T-helper 22 cell (primary cell): Measurements from ENCODE around the gene CHN2.

Source experiments
- DNase-seq: peaks from one replicate; pipeline ENCODE4 v3.0.0-alpha.2; 2020; ENCODE audit warnings: low read depth

CHN2 gene

DNA sequence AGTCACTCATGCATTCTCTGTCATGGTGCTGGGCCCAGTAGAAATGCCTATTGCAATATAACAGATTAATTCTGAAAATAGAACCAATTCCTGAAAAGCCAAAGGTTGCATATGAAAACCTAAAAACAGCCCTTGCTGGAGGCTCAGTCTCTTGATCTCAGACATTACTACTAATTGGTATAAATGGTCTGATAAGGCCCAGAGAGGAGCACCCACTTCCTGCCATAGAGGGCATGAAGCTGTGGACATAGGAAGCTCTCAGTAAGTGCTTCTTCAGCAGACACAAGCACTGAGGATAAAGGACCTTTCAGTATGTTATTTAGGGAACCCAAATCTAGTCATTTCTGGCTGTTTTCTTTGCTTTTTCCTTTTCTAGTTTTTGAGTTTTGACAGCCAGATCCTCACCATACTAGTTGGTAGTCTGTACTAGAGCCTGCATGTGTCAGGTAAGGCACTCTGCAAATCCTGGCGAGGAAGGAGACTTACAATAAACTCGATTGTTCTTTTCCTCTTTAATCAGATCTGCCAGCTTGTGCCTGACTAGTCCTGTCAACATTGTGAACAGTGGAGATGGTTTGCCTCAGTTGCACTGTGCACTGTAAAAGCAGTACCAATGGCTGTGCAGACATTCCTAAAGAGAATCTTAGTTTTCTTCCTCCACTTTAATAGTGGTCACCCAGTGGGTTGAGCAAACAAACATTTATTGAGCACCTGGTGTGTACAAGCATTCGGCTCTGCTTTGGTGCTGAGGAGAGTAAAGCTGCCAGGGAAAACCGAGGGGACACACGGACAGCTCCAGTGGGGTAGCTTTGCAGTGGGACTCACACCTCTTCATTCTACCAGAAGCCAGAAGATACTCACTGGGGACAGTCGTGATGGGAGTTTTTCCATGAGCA lies 140.9 kb downstream of the CHN2 start:
- DNase-seq = no peak

DNA sequence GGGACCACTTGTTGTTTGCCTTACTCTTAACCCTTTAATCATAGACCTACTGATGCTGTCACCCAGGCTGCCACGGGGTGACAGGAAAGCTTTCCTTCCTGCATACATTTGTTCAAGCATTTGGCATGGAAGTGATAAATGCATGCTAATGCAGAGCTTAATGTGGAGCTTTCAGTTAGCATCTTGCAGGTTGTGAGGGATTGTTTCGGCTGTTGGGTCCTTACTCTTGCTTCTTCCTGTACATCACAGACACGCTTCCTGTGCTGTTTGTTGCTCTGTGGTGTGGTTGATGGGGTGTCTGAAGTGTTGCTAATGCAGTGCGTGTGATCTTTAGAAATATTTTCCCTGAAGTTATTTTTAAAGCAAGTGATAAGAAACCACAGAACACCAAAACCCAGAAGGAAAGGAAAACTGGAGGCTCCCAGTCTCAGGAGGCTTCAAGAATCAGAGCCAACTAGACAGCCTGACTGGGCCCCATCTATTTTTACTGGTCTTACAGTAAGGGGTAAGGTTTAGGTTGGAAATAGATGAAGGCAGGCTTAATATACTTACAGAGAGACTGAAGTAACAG lies 143.1 kb downstream of the CHN2 start:
- peak; percentile 8 for DNase-seq

DNA sequence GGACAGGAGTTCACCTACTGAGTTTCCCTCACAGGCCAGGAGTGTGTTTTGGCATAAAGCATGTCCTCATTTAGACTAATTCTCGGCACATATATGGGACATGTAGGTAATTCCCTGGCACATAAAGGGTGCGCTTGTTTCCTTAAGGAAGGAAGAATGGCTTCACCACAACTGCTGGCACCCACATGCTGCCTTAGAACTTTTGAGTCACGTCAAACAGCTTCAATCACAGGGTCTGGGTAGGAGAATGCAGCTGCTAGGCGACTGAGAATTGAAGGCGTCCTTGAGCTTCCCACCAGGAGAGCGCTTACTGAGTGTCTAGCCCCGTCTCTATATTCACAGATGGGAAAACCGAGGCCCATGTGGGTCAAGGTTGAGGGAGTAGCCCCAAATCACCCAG lies 146.1 kb downstream of the CHN2 start:
- DNase-seq = no peak

DNA sequence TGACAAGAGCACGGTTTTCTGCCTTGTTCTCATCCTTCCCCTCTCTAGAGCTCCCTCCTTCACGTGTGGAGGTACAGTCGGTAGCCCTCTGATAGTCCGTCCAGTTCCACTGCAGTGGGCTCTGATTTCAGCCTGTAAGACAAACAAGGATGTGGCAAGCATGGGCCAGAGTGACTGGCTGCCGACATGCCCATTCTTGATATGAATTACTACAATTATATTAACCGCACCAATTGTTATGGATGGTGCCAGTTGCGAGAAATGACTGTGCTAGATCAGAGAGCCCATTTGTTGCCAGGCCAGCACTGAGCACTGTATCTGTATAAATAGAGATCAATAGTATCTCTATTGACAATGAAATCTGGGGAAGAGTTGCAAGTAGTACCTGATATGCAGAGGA lies 146.6 kb downstream of the CHN2 start:
- DNase-seq = no peak

DNA sequence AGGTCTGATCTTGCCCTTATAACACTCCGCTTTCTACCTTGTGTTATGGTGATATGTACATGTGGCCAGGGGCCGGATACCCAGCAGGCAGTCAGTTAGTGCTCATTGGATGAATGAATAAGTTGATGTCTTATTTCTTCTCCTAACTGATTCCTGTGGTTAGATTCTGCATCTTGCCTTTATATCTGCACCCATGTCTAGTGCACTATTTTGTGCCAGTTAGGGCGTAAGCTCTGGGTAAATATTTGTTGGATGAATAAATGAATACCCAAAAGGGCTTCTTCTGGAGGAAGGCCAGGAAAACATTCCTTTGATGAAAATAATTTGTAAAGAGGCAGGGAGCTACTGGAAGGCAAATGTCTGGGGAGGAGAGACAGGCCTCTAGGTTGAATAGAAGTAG lies 148.2 kb downstream of the CHN2 start:
- no peak for DNase-seq

DNA sequence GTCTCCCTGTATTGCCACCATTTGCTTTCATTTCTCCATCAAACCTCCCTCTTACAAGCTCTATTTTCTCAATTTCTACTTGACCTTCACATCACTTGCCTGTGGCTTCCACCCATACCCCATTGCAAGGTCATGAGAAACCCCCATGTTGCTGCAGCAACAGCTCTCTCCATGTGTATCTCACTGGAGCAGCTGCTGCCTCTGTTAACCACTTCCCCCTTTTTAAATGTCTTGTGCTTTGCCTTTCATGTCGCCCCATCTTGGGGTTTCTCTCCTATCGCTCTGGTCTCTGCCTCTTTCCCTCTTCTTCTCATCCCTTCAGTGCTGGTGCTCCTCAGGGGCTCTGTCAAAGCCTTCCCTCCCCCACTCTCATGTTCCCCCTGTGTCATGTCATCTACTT lies 148.8 kb downstream of the CHN2 start:
- DNase-seq = no peak

DNA sequence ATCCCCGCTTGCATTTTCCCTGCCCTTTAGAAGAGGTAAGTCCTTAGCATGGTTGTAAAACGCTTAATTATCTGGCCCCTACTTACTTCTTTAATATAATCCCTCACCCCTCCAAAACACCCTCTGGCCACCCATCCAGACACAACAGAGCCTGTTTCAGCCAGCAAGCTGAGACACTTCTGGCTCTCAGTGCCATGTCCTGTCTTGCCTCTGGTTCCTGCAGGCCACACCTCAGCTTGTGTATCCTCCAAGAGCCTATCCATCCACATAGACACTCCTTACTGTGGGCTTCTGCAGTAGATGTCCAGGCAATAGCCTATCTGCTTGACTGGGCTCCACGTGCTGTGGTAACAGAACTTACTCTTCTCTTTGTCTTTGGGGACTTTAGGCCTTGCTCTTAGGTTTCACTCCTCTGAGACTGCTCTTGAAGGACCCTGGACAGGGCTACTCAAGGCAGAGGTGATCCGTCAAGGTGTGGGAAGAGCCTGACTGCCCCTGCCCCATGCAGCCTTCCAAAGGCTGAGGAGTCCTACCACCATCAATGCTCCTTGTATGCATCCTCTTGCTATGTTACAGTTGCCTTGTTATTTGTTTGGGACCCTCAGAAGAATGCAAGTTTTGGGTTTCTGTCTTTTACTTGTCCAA lies 149.9 kb downstream of the CHN2 start:
- no peak for DNase-seq

DNA sequence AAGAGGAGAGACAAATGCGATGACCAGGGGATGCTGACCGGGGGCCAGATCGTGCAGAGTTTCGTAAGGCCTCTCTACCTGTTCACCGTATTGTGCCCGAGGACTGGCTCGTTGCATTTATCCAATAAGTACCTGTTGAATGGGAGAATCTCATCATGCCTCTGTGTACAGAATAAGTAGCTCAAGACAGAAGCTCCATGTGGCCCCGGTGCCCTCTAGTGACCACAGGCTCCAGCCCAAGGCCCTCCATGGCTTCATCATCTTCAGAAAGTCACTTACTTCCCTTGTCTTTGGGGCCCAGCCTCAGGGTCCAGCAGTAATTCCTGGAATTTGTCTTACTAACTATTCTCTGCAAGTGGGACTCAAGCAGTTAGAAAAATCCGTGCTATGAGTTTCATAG lies 151.0 kb downstream of the CHN2 start:
- no peak for DNase-seq

DNA sequence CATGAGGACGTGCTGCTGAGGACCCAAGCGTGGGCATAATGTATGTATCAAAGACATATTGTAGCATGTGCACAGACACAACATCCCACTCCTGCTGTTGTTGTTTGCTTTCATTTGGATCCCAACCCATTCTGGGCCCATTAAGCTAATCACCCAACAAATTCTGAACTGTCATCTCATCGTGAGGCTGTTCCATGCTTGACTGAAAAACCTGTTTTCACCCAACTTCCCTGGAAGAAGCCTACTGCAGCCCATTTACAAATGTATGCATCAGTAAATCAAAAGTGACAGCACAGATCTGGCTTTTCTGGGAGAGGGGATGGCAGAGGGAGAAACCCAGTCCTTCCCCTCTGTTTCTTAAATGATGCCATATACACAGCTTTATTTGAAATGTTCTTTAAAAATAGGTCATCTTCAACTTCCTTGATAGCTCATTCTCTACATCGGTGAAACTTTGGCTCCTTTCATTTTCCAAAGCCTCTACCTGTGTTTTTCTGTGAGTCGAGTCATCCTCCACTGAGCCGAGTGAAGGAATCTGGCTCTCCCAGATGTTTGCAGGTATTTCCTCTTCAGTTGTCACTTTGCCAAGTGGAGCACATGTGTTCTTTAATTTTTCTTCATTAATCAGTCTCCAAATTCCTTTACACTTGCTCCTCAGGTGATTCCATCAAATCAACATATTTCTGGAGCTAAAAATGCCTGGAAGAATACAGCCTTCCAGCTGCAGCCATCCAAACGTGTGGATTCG lies 151.8 kb downstream of the CHN2 start:
- DNase-seq = no peak

DNA sequence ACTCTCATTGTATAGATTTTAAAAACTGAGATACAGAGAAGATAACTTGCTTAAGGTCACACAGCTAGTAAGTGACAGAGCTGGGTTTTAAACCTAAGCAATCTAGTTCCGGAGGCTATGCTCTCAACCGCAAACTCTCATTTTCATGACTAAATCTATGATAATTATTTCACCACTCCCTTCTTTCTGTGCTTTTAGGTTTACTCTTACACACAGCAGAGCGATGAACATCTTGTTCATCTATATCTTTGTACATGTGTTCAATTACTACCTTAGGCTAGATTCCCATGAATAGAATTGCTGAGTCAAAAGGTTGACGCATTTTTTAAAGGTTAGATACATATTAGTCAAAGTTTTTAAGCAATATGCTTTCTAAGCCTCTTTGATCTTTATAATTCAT lies 154.8 kb downstream of the CHN2 start:
- no peak for DNase-seq

DNA sequence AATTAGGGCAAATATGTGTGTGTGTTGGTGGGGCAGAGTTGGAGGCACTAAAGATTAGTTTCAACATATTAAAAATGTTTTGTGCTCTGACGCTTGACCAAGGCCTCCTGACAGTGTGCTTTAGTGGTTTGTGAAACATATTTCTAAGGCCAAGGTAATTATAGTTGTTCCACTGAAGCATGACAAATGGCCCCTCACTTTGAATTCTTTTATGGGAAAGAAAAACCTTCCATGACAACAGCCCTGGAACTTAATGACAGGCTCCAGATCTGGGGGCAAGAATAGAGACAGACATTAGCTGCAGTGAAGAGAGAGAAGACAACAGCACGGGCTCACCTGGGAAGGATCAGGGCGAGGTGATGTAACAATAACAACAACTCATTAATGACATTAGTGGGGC lies 155.8 kb downstream of the CHN2 start:
- no peak for DNase-seq

DNA sequence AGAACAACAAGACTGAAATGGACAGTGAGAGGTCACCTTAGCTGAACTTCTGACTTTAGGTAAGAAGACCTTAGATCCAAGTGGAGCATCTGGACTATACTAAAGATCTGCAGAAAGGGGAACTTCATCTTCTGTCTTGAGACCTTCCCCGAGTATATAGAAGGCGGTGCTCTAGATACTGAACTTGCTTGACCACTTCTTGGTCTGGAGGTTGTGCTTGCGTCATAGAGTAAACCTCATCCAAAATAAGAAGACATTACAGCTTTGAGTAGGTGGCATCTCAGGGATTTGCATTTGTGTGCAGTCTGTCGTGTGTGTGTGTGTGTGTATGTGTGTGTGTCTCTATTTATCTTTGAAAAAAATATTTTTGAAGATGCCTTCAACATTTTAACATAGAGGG lies 157.5 kb downstream of the CHN2 start:
- no peak for DNase-seq

DNA sequence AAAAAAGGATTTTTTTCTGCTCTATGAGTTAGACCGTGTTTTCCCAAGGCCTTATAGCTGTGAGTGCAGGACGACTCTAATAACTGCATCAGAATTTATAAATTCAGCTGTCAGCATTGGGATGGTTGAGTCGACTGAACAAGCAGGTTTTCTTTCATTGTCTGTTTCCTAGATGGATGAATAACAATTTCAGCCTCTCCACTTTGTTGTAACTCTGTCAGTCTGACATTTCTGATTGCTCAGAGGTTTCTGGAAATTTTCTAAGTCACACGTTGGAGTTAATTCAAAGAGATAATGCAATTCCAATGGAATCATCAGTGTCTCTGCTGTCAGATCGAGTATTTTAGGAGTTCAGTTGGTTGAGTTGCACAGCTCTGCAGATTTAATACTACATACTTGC lies 159.2 kb downstream of the CHN2 start:
- no peak for DNase-seq

DNA sequence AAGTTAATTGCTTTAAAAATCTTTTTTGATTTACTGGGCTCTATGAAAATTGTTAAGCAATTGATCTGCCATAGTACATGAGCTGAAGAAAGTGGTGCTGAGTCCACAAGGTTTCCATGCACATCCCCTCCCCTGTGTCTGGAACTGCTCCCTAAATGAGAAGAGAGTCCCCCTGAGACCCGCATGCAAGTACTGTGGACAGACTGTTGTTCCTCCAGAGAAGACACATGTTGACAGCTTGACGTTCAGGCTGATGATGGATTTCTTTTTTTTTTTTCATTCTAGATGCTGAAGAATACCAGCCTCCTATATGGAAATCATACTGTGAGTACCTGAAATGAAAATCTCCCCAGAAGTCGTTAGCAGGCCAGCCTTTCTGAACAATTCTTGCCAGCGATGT lies 159.8 kb downstream of the CHN2 start:
- no peak for DNase-seq

DNA sequence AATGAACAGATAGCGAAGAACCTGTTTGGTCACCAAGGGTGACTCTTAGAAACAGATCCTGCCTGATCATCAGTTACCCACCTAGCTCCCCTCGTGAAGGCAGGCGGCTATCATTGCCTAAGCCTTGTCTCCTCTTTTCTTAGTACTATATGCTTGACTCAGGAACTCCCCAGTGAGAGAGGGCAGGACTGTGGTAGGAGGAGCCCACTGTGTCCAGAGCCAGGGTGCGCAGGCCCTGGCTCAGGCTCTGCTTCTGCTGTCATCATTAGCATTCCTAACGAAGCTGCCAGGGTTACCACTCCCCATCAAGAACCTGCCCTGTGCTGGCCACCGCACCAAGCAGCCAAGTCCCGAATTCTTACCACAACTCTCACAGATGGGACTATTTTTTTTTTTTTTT lies 160.8 kb downstream of the CHN2 start:
- DNase-seq = no peak

DNA sequence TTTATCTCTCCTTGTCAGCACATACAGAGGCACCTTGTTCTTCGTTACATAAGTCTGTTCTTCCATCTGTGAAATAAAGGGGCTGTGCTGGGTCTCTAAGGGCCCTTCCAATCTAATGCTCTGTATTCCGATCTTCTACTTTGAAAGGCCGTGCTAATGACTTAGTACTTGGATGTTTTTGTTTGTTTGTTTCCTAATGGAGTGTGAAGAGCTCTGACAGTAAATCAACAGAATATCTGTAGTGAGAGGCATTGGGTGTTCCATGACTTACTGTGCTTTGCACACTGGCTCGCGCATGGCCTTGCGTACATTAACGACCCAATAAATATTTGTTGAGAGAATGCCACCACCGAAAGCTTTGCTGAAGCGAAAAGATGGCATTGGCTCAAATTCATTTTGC lies 162.1 kb downstream of the CHN2 start:
- DNase-seq = no peak

DNA sequence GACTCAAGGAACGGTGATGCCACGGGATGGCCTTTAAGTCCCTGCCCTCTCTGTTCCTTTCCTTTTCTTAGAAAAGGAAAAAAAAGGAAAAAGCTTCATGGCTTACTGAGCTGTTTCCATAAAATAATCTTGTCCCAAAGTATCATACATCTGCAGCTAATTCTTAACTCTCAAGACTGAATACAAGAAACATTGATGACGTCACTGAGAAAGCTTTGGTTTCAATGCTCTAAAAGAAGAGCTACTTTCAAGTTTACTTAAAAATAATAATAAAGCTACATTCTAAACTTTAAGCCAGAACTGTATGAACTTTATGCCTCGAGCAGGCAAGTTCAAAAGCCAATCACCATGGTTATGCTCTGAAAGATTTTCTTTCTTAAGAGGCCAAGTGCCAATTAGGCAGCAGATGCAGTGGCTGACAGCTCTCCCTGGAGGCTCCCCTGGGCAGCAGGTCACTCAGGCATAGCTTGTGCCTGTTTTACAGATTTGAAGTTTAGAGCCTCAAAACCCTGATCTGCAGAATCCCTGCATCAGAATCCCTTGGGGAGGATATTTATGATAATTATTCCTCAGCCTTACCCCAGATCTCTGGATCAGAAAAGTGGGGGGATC lies 165.0 kb downstream of the CHN2 start:
- no peak for DNase-seq

DNA sequence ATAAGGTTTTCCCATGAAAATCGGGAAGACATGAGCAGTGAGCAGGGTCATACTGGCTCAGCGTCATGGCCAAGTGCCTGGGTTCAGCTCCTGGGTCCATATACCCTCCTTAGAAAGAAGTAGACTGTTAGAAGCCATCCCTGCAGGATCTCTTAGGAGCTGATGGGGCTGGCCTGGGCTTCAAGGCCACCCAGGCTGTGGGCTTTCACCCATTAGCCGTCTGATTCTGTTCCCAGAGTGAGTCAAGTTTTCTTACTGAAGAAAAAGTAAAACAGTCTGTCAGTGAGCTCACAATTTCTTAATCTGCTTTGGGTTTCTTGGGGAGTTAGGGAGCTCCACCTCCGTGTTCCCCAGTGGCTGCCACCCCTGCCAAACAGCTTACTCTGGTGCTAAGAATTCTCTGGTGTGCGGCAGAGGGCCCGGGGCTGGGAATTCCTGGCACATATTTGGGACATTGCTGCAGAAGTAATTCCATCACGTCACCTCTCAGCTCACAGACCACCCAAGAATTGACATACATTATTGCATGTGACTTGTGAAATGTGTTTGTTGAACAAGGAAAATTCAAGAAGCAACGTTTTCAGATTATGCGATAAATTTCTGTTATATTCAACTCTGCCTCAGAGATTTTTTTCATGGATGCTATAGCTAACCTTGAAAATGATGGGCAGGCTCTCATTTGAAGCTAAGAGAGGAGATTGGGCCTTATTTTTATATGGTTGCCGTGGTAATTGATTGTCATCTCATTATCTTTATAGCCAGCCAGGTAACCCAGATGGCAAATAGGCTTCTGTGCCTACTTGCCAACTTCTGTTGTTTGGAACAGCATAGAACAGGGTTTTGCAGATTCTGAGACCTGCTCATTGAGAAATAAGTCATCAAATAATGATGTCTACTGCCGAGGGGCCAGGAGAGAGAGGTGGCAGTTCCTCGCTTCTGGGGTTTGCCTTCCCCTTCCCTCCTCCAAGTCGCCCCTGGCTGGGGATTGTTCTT lies 166.4 kb downstream of the CHN2 start:
- DNase-seq = no peak

DNA sequence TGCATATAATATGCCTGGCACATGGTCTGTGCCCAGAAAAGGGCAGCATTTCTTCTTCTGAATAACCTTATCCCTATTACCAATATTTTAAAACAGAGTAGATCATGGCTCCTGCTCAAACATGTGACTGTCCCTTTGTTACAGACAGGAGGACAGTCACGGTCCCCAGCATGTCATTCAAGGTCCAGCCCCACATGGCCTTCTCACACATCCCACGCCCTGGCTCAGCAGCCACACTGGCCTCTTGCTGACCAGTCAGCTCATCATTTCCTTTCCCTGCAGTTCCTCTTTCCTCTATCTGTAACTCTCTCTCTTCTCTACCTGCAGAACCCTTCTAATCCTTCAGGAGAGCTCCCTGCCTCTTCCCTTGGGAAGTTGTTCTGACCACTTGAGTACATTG lies 167.8 kb downstream of the CHN2 start:
- no peak for DNase-seq

DNA sequence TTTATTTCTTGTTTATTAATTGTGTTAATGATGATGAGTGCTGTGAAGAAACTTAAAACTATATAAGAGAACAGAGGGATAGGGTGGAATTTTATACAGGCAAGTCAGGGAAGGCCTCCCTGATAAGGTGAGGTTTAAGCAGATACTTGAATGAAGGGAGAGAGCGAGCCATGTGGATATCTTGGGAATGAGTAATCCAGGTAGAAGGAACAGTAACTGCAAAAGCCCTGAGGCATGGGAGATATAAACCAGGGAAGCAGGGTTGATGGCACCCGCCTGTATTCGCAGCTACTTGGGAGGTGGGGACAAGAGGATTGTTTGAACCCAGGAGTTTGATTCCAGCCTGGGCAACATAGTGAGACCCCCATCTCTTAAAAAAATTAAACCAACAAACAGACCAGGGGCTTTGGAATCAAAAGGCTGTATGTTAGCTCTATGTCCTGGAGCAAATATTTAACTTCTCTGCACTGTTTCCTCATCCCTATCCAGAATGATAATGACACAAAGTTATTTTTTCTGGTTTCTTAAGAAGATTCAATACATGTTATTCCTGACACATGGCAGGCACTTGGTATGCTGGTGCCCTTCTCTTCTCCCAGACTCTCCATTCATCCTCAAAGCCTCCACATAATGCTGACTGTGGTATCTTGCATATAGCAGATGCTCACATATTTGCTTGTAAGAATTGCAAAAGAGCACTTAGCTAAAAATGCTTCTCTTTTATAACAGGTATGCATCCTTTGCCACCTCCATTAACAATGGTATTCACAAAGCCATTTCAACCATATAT lies 169.3 kb downstream of the CHN2 start:
- DNase-seq = no peak
